Superior temporal gyrus (tissue), 1 donor: ENCODE measurements around the gene WARS2.

Experiments used
- DNase-seq: peaks from one replicate; pipeline ENCODE4 v3.0.0-alpha.2; 2016; ENCODE audit errors: extremely low spot score

WARS2 gene

GRCh38 chr1:118984086-118984721, 156.2 kb downstream of the WARS2 start:
- DNase-seq, result no peak

GRCh38 chr1:118983558-118984041, 156.9 kb downstream of the WARS2 start:
- DNase-seq, result no peak

GRCh38 chr1:118982821-118983557, 157.5 kb downstream of the WARS2 start:
- no peak for DNase-seq

GRCh38 chr1:118982266-118982665, 158.2 kb downstream of the WARS2 start:
- no peak for DNase-seq

- no peak for DNase-seq
Measured at GRCh38 chr1:118981436-118981835, 159.0 kb downstream of the WARS2 start.
